IMR-90 (cell line): ENCODE data around the gene NTM. TPM values are rescaled to one million over a fixed set of nuclear protein-coding genes. Genes with fewer than 3 reads are reported as not detected.

Source experiments
- ATAC-seq: fragments of 200-7000 bp; cut with Tn5 transposase; 2 replicates; pipeline ENCODE4 v1.9.1; 2020; ENCODE audit warnings: low read depth, mild to moderate bottlenecking, moderate library complexity
- BruUV-seq: library from RNA; stranded (reverse); fragments of 400-500 nt; replicated peaks from 2 replicates; lab custom pipeline; 2021; lab: Mats Ljungman, UMichigan
- CTCF ChIA-PET: fragments of 300-600 bp; formaldehyde crosslinking; extraction: SDS; loops from one replicate; lab custom pipeline; 2021; ENCODE audit warnings: antibody characterized with exemption; lab: Yijun Ruan, JAX
- POLR2A ChIA-PET: fragments of 300-600 bp; sonication (Branson Sonifier 250); formaldehyde crosslinking; loops from one replicate; lab custom pipeline; 2022; ENCODE audit warnings: antibody characterized with exemption; ENCODE audit not compliant: unreplicated experiment; lab: Charles Lee
- DNase-seq: peaks from one replicate; pipeline ENCODE4 v3.0.0; 2013
- H2AFZ ChIP-seq: replicated peaks from 2 replicates; pipeline ENCODE3; 2013; ENCODE audit warnings: low read length, mild to moderate bottlenecking; ENCODE audit not compliant: poor library complexity
- H2AK5ac ChIP-seq: 2 replicates; pipeline ENCODE4 v1.6.1; 2013; ENCODE audit warnings: low read depth, low read length, inconsistent platforms
- H2AK9ac ChIP-seq: replicated peaks from 2 replicates; pipeline ENCODE3; 2013; ENCODE audit warnings: mild to moderate bottlenecking, low read depth, low read length, moderate library complexity; ENCODE audit not compliant: poor library complexity
- H2BK120ac ChIP-seq: 2 replicates; pipeline ENCODE4 v1.6.1; 2013; ENCODE audit warnings: low read depth, low read length, inconsistent platforms
- H2BK15ac ChIP-seq: 3 replicates; pipeline ENCODE4 v1.6.1; 2013; ENCODE audit warnings: low read depth, low read length, inconsistent platforms
- H2BK20ac ChIP-seq: 2 replicates; pipeline ENCODE4 v1.6.1; 2013; ENCODE audit warnings: low read depth, mild to moderate bottlenecking, inconsistent platforms, low read length, moderate library complexity
- H2BK5ac ChIP-seq: 2 replicates; pipeline ENCODE4 v1.6.1; 2013; ENCODE audit warnings: mild to moderate bottlenecking, low read depth, low read length, inconsistent platforms; ENCODE audit not compliant: poor library complexity, severe bottlenecking
- H3K14ac ChIP-seq: replicated peaks from 2 replicates; pipeline ENCODE4 v1.6.1; 2013; ENCODE audit warnings: low read depth, low read length, inconsistent platforms
- H3K18ac ChIP-seq: 2 replicates; pipeline ENCODE4 v1.6.1; 2013; ENCODE audit warnings: low read depth, low read length, control low read depth
- H3K23ac ChIP-seq: 2 replicates; pipeline ENCODE4 v1.6.1; 2013; ENCODE audit warnings: low read depth, low read length, inconsistent platforms
- H3K27ac ChIP-seq: 2 replicates; pipeline ENCODE4 v1.5.1; 2013; ENCODE audit warnings: mild to moderate bottlenecking, control low read depth, low read length; ENCODE audit not compliant: insufficient read depth
- H3K27me3 ChIP-seq: 2 replicates; pipeline ENCODE4 v1.6.1; 2013; ENCODE audit warnings: low read length; ENCODE audit not compliant: control insufficient read depth, insufficient read depth
- H3K36me3 ChIP-seq: 2 replicates; pipeline ENCODE4 v1.6.1; 2013; ENCODE audit warnings: low read length, mixed read lengths; ENCODE audit not compliant: control insufficient read depth, insufficient read depth
- H3K4ac ChIP-seq: 2 replicates; pipeline ENCODE4 v1.6.1; 2013; ENCODE audit warnings: low read depth, low read length, inconsistent platforms
- H3K4me1 ChIP-seq: 2 replicates; pipeline ENCODE4 v1.6.1; 2013; ENCODE audit warnings: low read length, mixed read lengths; ENCODE audit not compliant: control insufficient read depth, insufficient read depth
- H3K4me2 ChIP-seq: 2 replicates; pipeline ENCODE4 v1.6.1; 2013; ENCODE audit warnings: low read depth, mild to moderate bottlenecking, control low read depth, low read length, moderate library complexity
- H3K4me3 ChIP-seq: 2 replicates; pipeline ENCODE4 v1.5.1; 2013; ENCODE audit warnings: low read depth, mild to moderate bottlenecking, control low read depth, low read length, moderate library complexity; ENCODE audit not compliant: insufficient read depth
- H3K56ac ChIP-seq: 2 replicates; pipeline ENCODE4 v1.6.1; 2013; ENCODE audit warnings: low read length, inconsistent platforms; ENCODE audit not compliant: insufficient read depth; ENCODE audit errors: extremely low read depth
- H3K79me1 ChIP-seq, 2 experiments: 2 replicates each; pipeline ENCODE4 v1.6.1; 2013; ENCODE audit warnings: low read length in 2 of 2, inconsistent platforms in 1 of 2, low read depth in 1 of 2
- H3K9ac ChIP-seq: 2 replicates; pipeline ENCODE4 v1.6.1; 2013; ENCODE audit warnings: low read depth, low read length, control low read depth
- H3K9me1 ChIP-seq: 2 replicates; pipeline ENCODE4 v1.6.1; 2013; ENCODE audit warnings: low read length, inconsistent platforms; ENCODE audit not compliant: insufficient read depth
- H3K9me3 ChIP-seq: 2 replicates; pipeline ENCODE4 v1.6.1; 2013; ENCODE audit warnings: low read length; ENCODE audit not compliant: control insufficient read depth, insufficient read depth
- H4K20me1 ChIP-seq: 2 replicates; pipeline ENCODE4 v1.6.1; 2013; ENCODE audit warnings: low read length, inconsistent platforms; ENCODE audit not compliant: insufficient read depth
- H4K5ac ChIP-seq: 2 replicates; pipeline ENCODE4 v1.6.1; 2013; ENCODE audit warnings: mild to moderate bottlenecking, low read depth, low read length, control low read depth
- H4K8ac ChIP-seq, 2 experiments: 2 replicates each; pipeline ENCODE4 v1.6.1; 2013; ENCODE audit warnings: low read depth in 2 of 2, low read length in 2 of 2, control low read depth in 1 of 2, inconsistent platforms in 1 of 2
- H4K91ac ChIP-seq: 2 replicates; pipeline ENCODE4 v1.6.1; 2013; ENCODE audit warnings: low read depth, low read length, inconsistent platforms; ENCODE audit not compliant: insufficient read depth
- CEBPB ChIP-seq: IDR thresholded peaks from 2 replicates; pipeline ENCODE4 v1.6.1; 2012; ENCODE audit warnings: low read depth, low read length, improper control_type of control experiment
- CHD1 ChIP-seq: IDR thresholded peaks from 2 replicates; pipeline ENCODE4 v1.6.1; 2012; ENCODE audit warnings: low read depth, low read length, improper control_type of control experiment
- CTCF ChIP-seq: conservative IDR thresholded peaks from 2 replicates; pipeline ENCODE4 v1.5.1; 2012; ENCODE audit warnings: mild to moderate bottlenecking, low read depth, low read length, improper control_type of control experiment
- MAZ ChIP-seq: IDR thresholded peaks from 2 replicates; pipeline ENCODE4 v1.6.1; 2012; ENCODE audit warnings: low read depth, mild to moderate bottlenecking, low read length, improper control_type of control experiment, moderate library complexity, borderline replicate concordance
- NFE2L2 ChIP-seq: fragments of 150-350 bp; IDR thresholded peaks from 2 replicates; pipeline ENCODE4 v1.6.1; 2016; ENCODE audit warnings: low read depth, mild to moderate bottlenecking, low read length
- RAD21 ChIP-seq: IDR thresholded peaks from 2 replicates; pipeline ENCODE4 v1.6.1; 2012; ENCODE audit warnings: low read length, improper control_type of control experiment
- RCOR1 ChIP-seq: IDR thresholded peaks from 2 replicates; pipeline ENCODE4 v1.6.1; 2012; ENCODE audit warnings: mild to moderate bottlenecking, low read length, improper control_type of control experiment; ENCODE audit not compliant: insufficient replicate concordance
- RFX5 ChIP-seq: IDR thresholded peaks from 2 replicates; pipeline ENCODE4 v1.8.0; 2012; ENCODE audit warnings: low read depth, mild to moderate bottlenecking, low read length, moderate library complexity
- USF2 ChIP-seq: fragments of 150-350 bp; IDR thresholded peaks from 2 replicates; pipeline ENCODE4 v1.6.1; 2017; ENCODE audit warnings: mild to moderate bottlenecking, antibody characterized with exemption, low read length, low read depth
- WGBS, 2 experiments: methylation state at CpG; one replicate each; pipeline versions ENCODE4 v1.1.5 to v1.1.7; 2013; ENCODE audit warnings: missing lambda C conversion rate in 2 of 2; ENCODE audit not compliant: insufficient read length in 1 of 2; ENCODE audit errors: extremely low coverage in 2 of 2; 5-methylcytosine and 5-hydroxymethylcytosine counted together
- dilution Hi-C: fragments of 300-500 bp; cut with HindIII; formaldehyde crosslinking; loops from one replicate; pipeline ENCODE4 v1.14.3; 2018; ENCODE audit warnings: low sequenced_read_pairs; ENCODE audit not compliant: unreplicated experiment
- in situ Hi-C: fragments of 300-500 bp; cut with MboI; formaldehyde crosslinking; loops from 3 replicates; pipeline ENCODE4 v1.14.3; 2019; ENCODE audit warnings: low sequenced_read_pairs, inconsistent platforms, mixed read lengths
- intact Hi-C: fragments of 100-400 bp; cut with micrococcal nuclease; formaldehyde crosslinking; loops from 2 replicates; pipeline ENCODE4 v1.10.0; 2022
- polyA plus RNA-seq, 3 experiments: library from polyadenylated mRNA; depleted of rRNA; stranded (reverse); fragments of >200 nt; gene quantifications; 2 replicates each; pipeline ENCODE4 v1.2.3, GENCODE V29; 2012; ENCODE audit warnings: low replicate concordance in 1 of 3
- total RNA-seq: library from RNA; depleted of rRNA; stranded (reverse); fragments of >200 nt; gene quantifications from 2 replicates; pipeline ENCODE4 v1.2.3, GENCODE V29; 2012
- TF ChIP-seq, protein P1 (sequence below): fragments of 150-350 bp; IDR thresholded peaks from 2 replicates; pipeline ENCODE4 v1.6.1; 2016; ENCODE audit warnings: low read depth, mild to moderate bottlenecking, low read length, moderate library complexity, borderline replicate concordance

The NTM gene
- total and polyA plus RNA-seq, 2 of the 4 experiments (the other 2 are of a cell fraction): 19.5 to 25.5 TPM

DNA sequence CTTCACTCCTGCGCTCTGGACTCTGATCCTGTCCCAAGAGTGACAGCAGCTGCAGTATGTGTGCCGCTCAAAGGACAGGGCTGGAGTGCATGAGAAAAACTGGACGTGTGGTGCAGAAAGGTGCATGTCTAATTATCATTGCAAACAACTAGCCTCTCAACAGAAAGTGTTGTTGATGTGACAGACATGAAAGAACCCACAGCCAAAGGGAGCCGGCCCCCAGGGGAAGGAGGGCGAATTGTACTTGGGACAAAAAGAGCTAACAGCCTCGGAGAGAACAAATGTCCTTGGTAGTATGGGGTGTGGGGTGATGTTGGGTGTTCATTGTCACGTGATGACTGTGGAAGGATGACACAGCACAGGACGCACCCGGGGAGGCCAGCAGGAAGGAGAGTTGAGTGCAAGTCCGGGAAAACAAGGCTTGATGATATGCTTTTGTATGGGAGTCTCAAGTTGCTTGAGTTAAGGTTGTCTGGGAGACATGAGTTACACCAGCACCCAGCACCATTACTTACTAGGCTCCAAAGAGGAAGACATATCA lies 325.5 kb downstream of the NTM start (continued):
- TF ChIP-seq CTCF (no peak), RCOR1 (no peak), RFX5 (no peak)

- H4K8ac ChIP-seq: no peak overlapping the region
- no peaks in the 10 kb centered on the region for H3K79me1 ChIP-seq
- H3K18ac ChIP-seq: no peak overlapping the region
- no peak overlapping the region for H4K91ac ChIP-seq
- dilution Hi-C loops: no loop called here
- no peak overlapping the region for H2AK9ac ChIP-seq
- H4K20me1 ChIP-seq: no peaks in the 10 kb centered on the region
- H2BK20ac ChIP-seq: no peak overlapping the region
- H3K4me1 ChIP-seq: 0 out of 2 replicates have a peak, but pooled peaks cover 2% of the 10 kb centered on the region
- no peak overlapping the region for H2BK15ac ChIP-seq
- no peak overlapping the region for H3K4me3 ChIP-seq
- no peak overlapping the region for H3K9ac ChIP-seq
- ATAC-seq (no peak), DNase-seq (no peak)
- no peak overlapping the region for H2AFZ ChIP-seq
- no peak overlapping the region for H3K56ac ChIP-seq
- H3K14ac ChIP-seq: no peak overlapping the region
- no peak overlapping the region for H3K4ac ChIP-seq
- no peak overlapping the region for H2BK5ac ChIP-seq
- in situ Hi-C loops: no loop called here
- POLR2A ChIA-PET: no interaction called here
- intact Hi-C loops: loop anchor here (10.0 kb wide), 1 partner anchor 598 kb away; no protein-coding TSS in a partner anchor
- no peak overlapping the region for H2BK120ac ChIP-seq
- WGBS, 2 experiments: 52% methylated on average over 3 of the region's 8 CpGs; no CpG with 5 or more reads in 1 of the 2 experiments
- CTCF ChIA-PET: no interaction called here
- no TSS peak for BruUV-seq
- H3K27ac ChIP-seq: no peak overlapping the region
- H3K36me3 ChIP-seq: no peaks in the 10 kb centered on the region
- no peak overlapping the region for H3K23ac ChIP-seq
- no peak overlapping the region for H2AK5ac ChIP-seq
- H3K9me3 ChIP-seq: no peaks in the 10 kb centered on the region
- H3K4me2 ChIP-seq: no peak overlapping the region
- no peak overlapping the region for H4K5ac ChIP-seq
- peaks cover 3% of the 10 kb centered on the region for H3K27me3 ChIP-seq
- no peaks in the 10 kb centered on the region for H3K9me1 ChIP-seq
- TF ChIP-seq NFE2L2 (no peak), USF2 (no peak), RFX5 (no peak), RAD21 (no peak), CHD1 (no peak), RCOR1 (no peak), MAZ (no peak), CEBPB (no peak)
- TF ChIP-seq, protein P1, sequence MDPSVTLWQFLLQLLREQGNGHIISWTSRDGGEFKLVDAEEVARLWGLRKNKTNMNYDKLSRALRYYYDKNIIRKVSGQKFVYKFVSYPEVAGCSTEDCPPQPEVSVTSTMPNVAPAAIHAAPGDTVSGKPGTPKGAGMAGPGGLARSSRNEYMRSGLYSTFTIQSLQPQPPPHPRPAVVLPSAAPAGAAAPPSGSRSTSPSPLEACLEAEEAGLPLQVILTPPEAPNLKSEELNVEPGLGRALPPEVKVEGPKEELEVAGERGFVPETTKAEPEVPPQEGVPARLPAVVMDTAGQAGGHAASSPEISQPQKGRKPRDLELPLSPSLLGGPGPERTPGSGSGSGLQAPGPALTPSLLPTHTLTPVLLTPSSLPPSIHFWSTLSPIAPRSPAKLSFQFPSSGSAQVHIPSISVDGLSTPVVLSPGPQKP: no peak
These were observed 326.3 kb downstream of the NTM start for GRCh38 chr11:131696690-131697089.
